Left lung (tissue), 10 donors: ENCODE measurements around the gene SYNE3. TPM values are rescaled to one million over a fixed set of nuclear protein-coding genes. Genes with fewer than 3 reads are reported as not detected.

Experiments
- ATAC-seq: fragments of 200-7000 bp; cut with Tn5 transposase; one replicate; pipeline ENCODE4 v1.9.1; 2020; ENCODE audit warnings: moderate library complexity
- DNase-seq, 4 donors: peaks; one replicate each; pipeline ENCODE4 v3.0.0-alpha.2; 2013 to 2020
- H3K27ac ChIP-seq, 2 donors: fragments of 200-600 bp; sonication (generic) in 1 of 2; one replicate each; pipeline versions ENCODE4 v1.5.0 to v1.8.0; 2020 to 2021
- H3K27me3 ChIP-seq, 2 donors: fragments of 200-600 bp; sonication (generic) in 1 of 2; one replicate each; pipeline versions ENCODE4 v1.5.0 to v1.8.0; 2020 to 2021
- H3K36me3 ChIP-seq, 2 donors: fragments of 200-600 bp; sonication (generic) in 1 of 2; one replicate each; pipeline versions ENCODE4 v1.5.0 to v1.8.0; 2020 to 2021
- H3K4me1 ChIP-seq, 2 donors: fragments of 200-600 bp; one replicate each; pipeline ENCODE4 v1.8.0; 2021
- H3K4me3 ChIP-seq, 2 donors: fragments of 200-600 bp; sonication (generic) in 1 of 2; one replicate each; pipeline versions ENCODE4 v1.5.0 to v1.8.0; 2020 to 2021; ENCODE audit warnings: mild to moderate bottlenecking in 1 of 2
- H3K9me3 ChIP-seq, 2 donors: fragments of 200-600 bp; sonication (generic) in 1 of 2; one replicate each; pipeline versions ENCODE4 v1.5.0 to v1.8.0; 2020 to 2021
- CTCF ChIP-seq, 2 donors: fragments of 200-600 bp; sonication (generic) in 1 of 2; IDR thresholded peaks; one replicate each; pipeline versions ENCODE4 v1.5.0 to v1.8.0; 2021; ENCODE audit warnings: antibody characterized with exemption in 2 of 2
- intact Hi-C, 2 donors: fragments of 100-400 bp; cut with DNase I; formaldehyde crosslinking; loops; one replicate each; pipeline versions ENCODE4 v1.11.2 to v1.14.2; 2022
- polyA plus RNA-seq, 6 donors: library from polyadenylated mRNA; unstranded; fragments of 120-200 nt; gene quantifications; one replicate each; pipeline ENCODE4 v1.2.1, GENCODE V29; 2013; ENCODE audit not compliant: insufficient read length in 6 of 6
- total RNA-seq, 2 donors: library from RNA; stranded (reverse); fragmentation: NEBNext Ultra II Directional; extraction: Animal tissue kit (Norgen Biotek cat#: 25700); gene quantifications; one replicate each; pipeline ENCODE4 v1.2.1, GENCODE V29; 2021
- donor health status: DM: no; HTN: yes; CAD: no.
- donor health status: DM: no; HTN: no; CAD: no.

The SYNE3 gene
- total and polyA plus RNA-seq, 8 donors = 2.2 to 25.4 (median 3.1) TPM

GRCh38 chr14:95551435-95551834 lies 35.0 kb upstream of the SYNE3 start:
- ATAC-seq = no peak
- Histone ChIP-seq H3K9me3 (no peaks in the 10 kb centered on the region), H3K4me1 (no peaks in the 10 kb centered on the region), H3K27ac (no peak overlapping the region), H3K4me3 (no peak overlapping the region), H3K27me3 (no peaks in the 10 kb centered on the region), H3K36me3 (no peaks in the 10 kb centered on the region)
- TF ChIP-seq CTCF (IDR thresholded peaks at IDR 0.05) = no peak
- no peak for DNase-seq
- intact Hi-C loops = no loop called here

GRCh38 chr14:95549656-95550585 lies 33.5 kb upstream of the SYNE3 start:
- H3K36me3 ChIP-seq = peaks cover 0 to 4% of the 10 kb centered on the region in 2 donors
- intact Hi-C loops = no loop called here
- H3K27ac ChIP-seq = no peak overlapping the region
- H3K27me3 ChIP-seq = no peaks in the 10 kb centered on the region
- ATAC-seq (no peak), DNase-seq (no peak)
- H3K4me1 ChIP-seq = peaks cover 0 to 10% of the 10 kb centered on the region in 2 donors
- no peak for TF ChIP-seq CTCF (IDR thresholded peaks at IDR 0.05)
- H3K4me3 ChIP-seq = no peak overlapping the region
- H3K9me3 ChIP-seq = no peaks in the 10 kb centered on the region

GRCh38 chr14:95548328-95548929 lies 32.0 kb upstream of the SYNE3 start:
- Histone ChIP-seq H3K27me3 (no peaks in the 10 kb centered on the region), H3K36me3 (peaks cover 0 to 14% of the 10 kb centered on the region in 2 donors), H3K4me3 (no peak overlapping the region), H3K9me3 (no peaks in the 10 kb centered on the region), H3K27ac (no peak overlapping the region), H3K4me1 (peaks cover 0 to 10% of the 10 kb centered on the region in 2 donors)
- no peak for ATAC-seq
- no peak for DNase-seq
- intact Hi-C loops = no loop called here
- TF ChIP-seq CTCF (IDR thresholded peaks at IDR 0.05) = no peak

GRCh38 chr14:95547626-95548327 lies 31.3 kb upstream of the SYNE3 start:
- H3K27me3 ChIP-seq = no peaks in the 10 kb centered on the region
- no peak for TF ChIP-seq CTCF (IDR thresholded peaks at IDR 0.05)
- no peak overlapping the region for H3K27ac ChIP-seq
- intact Hi-C loops = no loop called here
- ATAC-seq (no peak), DNase-seq (no peak)
- H3K4me3 ChIP-seq = no peak overlapping the region
- peaks cover 0 to 10% of the 10 kb centered on the region in 2 donors for H3K4me1 ChIP-seq
- H3K36me3 ChIP-seq = peaks cover 0 to 14% of the 10 kb centered on the region in 2 donors
- H3K9me3 ChIP-seq = no peaks in the 10 kb centered on the region

- Histone ChIP-seq H3K9me3 (no peaks in the 10 kb centered on the region), H3K36me3 (peaks cover 0 to 14% of the 10 kb centered on the region in 2 donors), H3K4me1 (peaks cover 0 to 10% of the 10 kb centered on the region in 2 donors), H3K4me3 (no peak overlapping the region), H3K27ac (no peak overlapping the region), H3K27me3 (no peaks in the 10 kb centered on the region)
- TF ChIP-seq CTCF (IDR thresholded peaks at IDR 0.05) = no peak
- intact Hi-C loops = no loop called here
- ATAC-seq = no peak
- DNase-seq = no peak
Observed at GRCh38 chr14:95547272-95547625, 30.8 kb upstream of the SYNE3 start.
